ENCODE results near the gene PCDHGA5.
"Not testable (repeated sequence)": the region's sequence is repeated elsewhere in the genome, so short reads cannot be mapped to it uniquely, and the experiment has no call there.

PCDHGA5 gene

GRCh38 chr5:141387557-141388311 is 23.8 kb downstream of the PCDHGA5 start, which contains the start of gene PCDHGB4:
Gene PCDHGB4 (plus strand): TSS chr5:141387698. CDS start chr5:141387885, 187 bp downstream.
- DNase-seq (ENCODE audit: low read depth): not testable (repeated sequence)

GRCh38 chr5:141388661-141389060 is 24.7 kb downstream of the PCDHGA5 start:
- DNase-seq (ENCODE audit: low read depth): no peak

- DNase-seq (ENCODE audit: low read depth): no peak
Measured at GRCh38 chr5:141389153-141390042, 25.4 kb downstream of the PCDHGA5 start.

- DNase-seq (ENCODE audit: low read depth): no peak
Measured at GRCh38 chr5:141392429-141393198, 28.7 kb downstream of the PCDHGA5 start, which contains the start of gene PCDHGA8. Gene PCDHGA8 (plus strand): TSS chr5:141392633. CDS start chr5:141392814, 181 bp downstream.

GRCh38 chr5:141393267-141393666 is 29.3 kb downstream of the PCDHGA5 start:
- no peak for DNase-seq (ENCODE audit: low read depth)

- DNase-seq (ENCODE audit: low read depth): not testable (repeated sequence)
Measured at GRCh38 chr5:141394401-141395187, 30.6 kb downstream of the PCDHGA5 start.

- not testable (repeated sequence) for DNase-seq (ENCODE audit: low read depth)
Measured at GRCh38 chr5:141397756-141398551, 34.0 kb downstream of the PCDHGA5 start, which contains the start of gene PCDHGB5. Gene PCDHGB5 (plus strand): TSS chr5:141397947. CDS start chr5:141398128, 181 bp downstream.

- no peak for DNase-seq (ENCODE audit: low read depth)
Measured at GRCh38 chr5:141398608-141399007, 34.6 kb downstream of the PCDHGA5 start.

- no peak for DNase-seq (ENCODE audit: low read depth)
Measured at GRCh38 chr5:141399555-141400258, 35.7 kb downstream of the PCDHGA5 start.

GRCh38 chr5:141402553-141403243 is 38.7 kb downstream of the PCDHGA5 start, which contains the start of gene PCDHGA9:
Gene PCDHGA9 (plus strand): TSS chr5:141402778. CDS start chr5:141402953, 175 bp downstream.
- DNase-seq (ENCODE audit: low read depth): no peak

- DNase-seq (ENCODE audit: low read depth): no peak
Measured at GRCh38 chr5:141403387-141403786, 39.4 kb downstream of the PCDHGA5 start.

GRCh38 chr5:141407790-141408505 is 44.0 kb downstream of the PCDHGA5 start, which contains the start of gene PCDHGB6:
Gene PCDHGB6 (plus strand): TSS chr5:141408021. CDS start chr5:141408203, 182 bp downstream.
- DNase-seq (ENCODE audit: low read depth): not testable (repeated sequence)

- no peak for DNase-seq (ENCODE audit: low read depth)
Measured at GRCh38 chr5:141409598-141410306, 45.8 kb downstream of the PCDHGA5 start.

- DNase-seq (ENCODE audit: low read depth): no peak
Measured at GRCh38 chr5:141411575-141411974, 47.6 kb downstream of the PCDHGA5 start.

- DNase-seq (ENCODE audit: low read depth): no peak
Measured at GRCh38 chr5:141412854-141413539, 49.0 kb downstream of the PCDHGA5 start, which contains the start of gene PCDHGA10. Gene PCDHGA10 (plus strand): TSS chr5:141412987. CDS start chr5:141413176, 189 bp downstream.

GRCh38 chr5:141413540-141414069 is 49.6 kb downstream of the PCDHGA5 start:
- DNase-seq (ENCODE audit: low read depth): no peak
